IMR-90 (cell line): Measurements from ENCODE around the gene SLC25A52. TPM values are rescaled to one million over a fixed set of nuclear protein-coding genes. Genes with fewer than 3 reads are reported as not detected.
"Not testable (repeated sequence)": the region's sequence is repeated elsewhere in the genome, so short reads cannot be mapped to it uniquely, and the experiment has no call there.

ENCODE experiments used
- ATAC-seq: fragments of 200-7000 bp; cut with Tn5 transposase; 2 replicates; pipeline ENCODE4 v1.9.1; 2020; ENCODE audit warnings: low read depth, mild to moderate bottlenecking, moderate library complexity
- BruUV-seq: library from RNA; stranded (reverse); fragments of 400-500 nt; replicated peaks from 2 replicates; lab custom pipeline; 2021; lab: Mats Ljungman, UMichigan
- CTCF ChIA-PET: fragments of 300-600 bp; formaldehyde crosslinking; extraction: SDS; loops from one replicate; lab custom pipeline; 2021; ENCODE audit warnings: antibody characterized with exemption; lab: Yijun Ruan, JAX
- POLR2A ChIA-PET: fragments of 300-600 bp; sonication (Branson Sonifier 250); formaldehyde crosslinking; loops from one replicate; lab custom pipeline; 2022; ENCODE audit warnings: antibody characterized with exemption; ENCODE audit not compliant: unreplicated experiment; lab: Charles Lee
- DNase-seq: peaks from one replicate; pipeline ENCODE4 v3.0.0; 2013
- H2AFZ ChIP-seq: replicated peaks from 2 replicates; pipeline ENCODE3; 2013; ENCODE audit warnings: low read length, mild to moderate bottlenecking; ENCODE audit not compliant: poor library complexity
- H2AK5ac ChIP-seq: 2 replicates; pipeline ENCODE4 v1.6.1; 2013; ENCODE audit warnings: low read depth, low read length, inconsistent platforms
- H2AK9ac ChIP-seq: replicated peaks from 2 replicates; pipeline ENCODE3; 2013; ENCODE audit warnings: mild to moderate bottlenecking, low read depth, low read length, moderate library complexity; ENCODE audit not compliant: poor library complexity
- H2BK120ac ChIP-seq: 2 replicates; pipeline ENCODE4 v1.6.1; 2013; ENCODE audit warnings: low read depth, low read length, inconsistent platforms
- H2BK15ac ChIP-seq: 3 replicates; pipeline ENCODE4 v1.6.1; 2013; ENCODE audit warnings: low read depth, low read length, inconsistent platforms
- H2BK20ac ChIP-seq: 2 replicates; pipeline ENCODE4 v1.6.1; 2013; ENCODE audit warnings: low read depth, mild to moderate bottlenecking, inconsistent platforms, low read length, moderate library complexity
- H2BK5ac ChIP-seq: 2 replicates; pipeline ENCODE4 v1.6.1; 2013; ENCODE audit warnings: mild to moderate bottlenecking, low read depth, low read length, inconsistent platforms; ENCODE audit not compliant: poor library complexity, severe bottlenecking
- H3K14ac ChIP-seq: replicated peaks from 2 replicates; pipeline ENCODE4 v1.6.1; 2013; ENCODE audit warnings: low read depth, low read length, inconsistent platforms
- H3K18ac ChIP-seq: 2 replicates; pipeline ENCODE4 v1.6.1; 2013; ENCODE audit warnings: low read depth, low read length, control low read depth
- H3K23ac ChIP-seq: 2 replicates; pipeline ENCODE4 v1.6.1; 2013; ENCODE audit warnings: low read depth, low read length, inconsistent platforms
- H3K27ac ChIP-seq: 2 replicates; pipeline ENCODE4 v1.5.1; 2013; ENCODE audit warnings: mild to moderate bottlenecking, control low read depth, low read length; ENCODE audit not compliant: insufficient read depth
- H3K27me3 ChIP-seq: 2 replicates; pipeline ENCODE4 v1.6.1; 2013; ENCODE audit warnings: low read length; ENCODE audit not compliant: control insufficient read depth, insufficient read depth
- H3K36me3 ChIP-seq: 2 replicates; pipeline ENCODE4 v1.6.1; 2013; ENCODE audit warnings: low read length, mixed read lengths; ENCODE audit not compliant: control insufficient read depth, insufficient read depth
- H3K4ac ChIP-seq: 2 replicates; pipeline ENCODE4 v1.6.1; 2013; ENCODE audit warnings: low read depth, low read length, inconsistent platforms
- H3K4me1 ChIP-seq: 2 replicates; pipeline ENCODE4 v1.6.1; 2013; ENCODE audit warnings: low read length, mixed read lengths; ENCODE audit not compliant: control insufficient read depth, insufficient read depth
- H3K4me2 ChIP-seq: 2 replicates; pipeline ENCODE4 v1.6.1; 2013; ENCODE audit warnings: low read depth, mild to moderate bottlenecking, control low read depth, low read length, moderate library complexity
- H3K4me3 ChIP-seq: 2 replicates; pipeline ENCODE4 v1.5.1; 2013; ENCODE audit warnings: low read depth, mild to moderate bottlenecking, control low read depth, low read length, moderate library complexity; ENCODE audit not compliant: insufficient read depth
- H3K56ac ChIP-seq: 2 replicates; pipeline ENCODE4 v1.6.1; 2013; ENCODE audit warnings: low read length, inconsistent platforms; ENCODE audit not compliant: insufficient read depth; ENCODE audit errors: extremely low read depth
- H3K79me1 ChIP-seq, 2 experiments: 2 replicates each; pipeline ENCODE4 v1.6.1; 2013; ENCODE audit warnings: low read length in 2 of 2, inconsistent platforms in 1 of 2, low read depth in 1 of 2
- H3K9ac ChIP-seq: 2 replicates; pipeline ENCODE4 v1.6.1; 2013; ENCODE audit warnings: low read depth, low read length, control low read depth
- H3K9me1 ChIP-seq: 2 replicates; pipeline ENCODE4 v1.6.1; 2013; ENCODE audit warnings: low read length, inconsistent platforms; ENCODE audit not compliant: insufficient read depth
- H3K9me3 ChIP-seq: 2 replicates; pipeline ENCODE4 v1.6.1; 2013; ENCODE audit warnings: low read length; ENCODE audit not compliant: control insufficient read depth, insufficient read depth
- H4K20me1 ChIP-seq: 2 replicates; pipeline ENCODE4 v1.6.1; 2013; ENCODE audit warnings: low read length, inconsistent platforms; ENCODE audit not compliant: insufficient read depth
- H4K5ac ChIP-seq: 2 replicates; pipeline ENCODE4 v1.6.1; 2013; ENCODE audit warnings: mild to moderate bottlenecking, low read depth, low read length, control low read depth
- H4K8ac ChIP-seq, 2 experiments: 2 replicates each; pipeline ENCODE4 v1.6.1; 2013; ENCODE audit warnings: low read depth in 2 of 2, low read length in 2 of 2, control low read depth in 1 of 2, inconsistent platforms in 1 of 2
- H4K91ac ChIP-seq: 2 replicates; pipeline ENCODE4 v1.6.1; 2013; ENCODE audit warnings: low read depth, low read length, inconsistent platforms; ENCODE audit not compliant: insufficient read depth
- WGBS, 2 experiments: methylation state at CpG; one replicate each; pipeline versions ENCODE4 v1.1.5 to v1.1.7; 2013; ENCODE audit warnings: missing lambda C conversion rate in 2 of 2; ENCODE audit not compliant: insufficient read length in 1 of 2; ENCODE audit errors: extremely low coverage in 2 of 2; 5-methylcytosine and 5-hydroxymethylcytosine counted together
- dilution Hi-C: fragments of 300-500 bp; cut with HindIII; formaldehyde crosslinking; loops from one replicate; pipeline ENCODE4 v1.14.3; 2018; ENCODE audit warnings: low sequenced_read_pairs; ENCODE audit not compliant: unreplicated experiment
- in situ Hi-C: fragments of 300-500 bp; cut with MboI; formaldehyde crosslinking; loops from 3 replicates; pipeline ENCODE4 v1.14.3; 2019; ENCODE audit warnings: low sequenced_read_pairs, inconsistent platforms, mixed read lengths
- intact Hi-C: fragments of 100-400 bp; cut with micrococcal nuclease; formaldehyde crosslinking; loops from 2 replicates; pipeline ENCODE4 v1.10.0; 2022
- polyA plus RNA-seq, 3 experiments: library from polyadenylated mRNA; depleted of rRNA; stranded (reverse); fragments of >200 nt; gene quantifications; 2 replicates each; pipeline ENCODE4 v1.2.3, GENCODE V29; 2012; ENCODE audit warnings: low replicate concordance in 1 of 3
- total RNA-seq: library from RNA; depleted of rRNA; stranded (reverse); fragments of >200 nt; gene quantifications from 2 replicates; pipeline ENCODE4 v1.2.3, GENCODE V29; 2012

SLC25A52 gene
- total and polyA plus RNA-seq, 2 of the 4 experiments (the other 2 are of a cell fraction): not detected

GRCh38 chr18:31729196-31729595 lies 31.5 kb downstream of the SLC25A52 start:
- H2AK9ac ChIP-seq, H4K5ac ChIP-seq, H2BK120ac ChIP-seq, H3K4me3 ChIP-seq, intact Hi-C loops, CTCF ChIA-PET, H3K18ac ChIP-seq, BruUV-seq, H3K23ac ChIP-seq, H3K9me1 ChIP-seq, H3K79me1 ChIP-seq, H3K4ac ChIP-seq, H3K14ac ChIP-seq, H3K27me3 ChIP-seq, H3K4me1 ChIP-seq, POLR2A ChIA-PET, H4K8ac ChIP-seq, H2BK5ac ChIP-seq, H3K9me3 ChIP-seq, H3K27ac ChIP-seq, H2BK15ac ChIP-seq, H3K56ac ChIP-seq, H2AK5ac ChIP-seq, DNase-seq, H3K36me3 ChIP-seq, H3K4me2 ChIP-seq, H2AFZ ChIP-seq, H3K9ac ChIP-seq, ATAC-seq, H2BK20ac ChIP-seq, H4K20me1 ChIP-seq, dilution Hi-C loops, H4K91ac ChIP-seq: not testable (repeated sequence)
- in situ Hi-C loops: loop anchor here (10.0 kb wide), 1 partner anchor 174 kb away; no protein-coding TSS in a partner anchor
- WGBS, 2 experiments: no CpG with 5 or more reads among the region's 2 CpGs
